Urothelium cell line (cell line): ENCODE data around the gene NANOS2.
"Not testable (repeated sequence)": the region's sequence is repeated elsewhere in the genome, so short reads cannot be mapped to it uniquely, and the experiment has no call there.

Experiments
- DNase-seq: peaks from one replicate; pipeline ENCODE4 v3.0.0; 2011; ENCODE audit warnings: low spot score, mixed read lengths
- FAIRE-seq: peaks from 2 replicates; lab custom pipeline; 2011; peaks lifted over from hg19 to GRCh38; lab: Jason Lieb, UNC

Gene NANOS2

DNA sequence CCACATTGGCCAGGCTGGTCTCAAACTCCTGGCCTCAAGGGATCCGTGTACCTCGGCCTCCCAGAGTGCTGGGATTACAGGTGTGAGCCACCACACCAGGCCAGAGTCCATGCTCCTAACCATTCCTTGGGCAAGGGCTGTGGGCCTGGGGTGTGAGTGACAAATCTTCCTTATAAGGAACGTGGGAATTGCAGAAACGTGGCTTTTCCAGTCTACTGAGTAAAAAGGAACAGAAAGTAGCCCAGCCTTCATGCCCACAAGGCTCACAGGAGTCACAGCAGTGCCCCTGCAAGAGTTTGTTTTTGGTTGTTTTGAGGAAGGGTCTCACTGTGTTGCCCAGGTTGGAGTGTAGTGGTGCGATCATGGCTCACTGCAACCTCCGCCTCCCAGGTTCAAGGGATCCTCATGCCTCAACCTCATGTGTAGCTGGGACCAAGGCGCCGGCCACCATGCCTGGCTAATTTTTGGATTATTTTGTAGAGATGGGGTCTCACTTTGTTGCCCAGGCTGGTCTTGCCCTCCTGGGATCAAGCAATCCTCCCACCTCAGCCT is 17.2 kb downstream of the NANOS2 start:
- FAIRE-seq, result no peak
- no peak for DNase-seq

DNA sequence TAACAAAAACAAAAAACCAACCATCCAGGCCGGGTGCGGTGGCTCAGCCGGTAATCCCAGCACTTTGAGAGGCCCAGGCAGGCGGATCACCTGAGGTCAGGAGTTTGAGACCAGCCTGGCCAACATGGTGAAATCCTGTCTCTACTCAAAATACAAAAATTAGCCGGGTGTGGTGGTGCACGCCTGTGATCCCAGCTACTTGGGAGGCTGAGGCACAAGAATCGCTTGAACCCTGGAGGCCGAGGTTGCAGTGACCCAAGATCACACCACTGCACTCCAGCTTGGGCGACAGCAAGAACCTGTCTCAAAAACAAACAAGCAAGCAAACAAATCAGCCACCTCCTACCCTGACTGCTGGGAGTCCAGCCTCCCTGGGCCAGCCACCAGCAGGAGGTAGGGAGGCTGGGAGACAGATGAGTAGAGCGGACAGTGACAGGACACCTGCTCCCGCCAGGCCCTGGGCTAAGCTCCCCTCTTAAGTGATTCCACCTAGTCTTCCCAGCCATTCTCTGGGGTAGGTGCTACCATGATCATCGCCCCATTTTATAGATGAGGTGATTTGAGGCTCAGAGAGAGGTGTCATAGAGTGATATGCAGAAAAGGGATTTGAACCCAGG is 18.5 kb downstream of the NANOS2 start:
- DNase-seq, FAIRE-seq: not testable (repeated sequence)

DNA sequence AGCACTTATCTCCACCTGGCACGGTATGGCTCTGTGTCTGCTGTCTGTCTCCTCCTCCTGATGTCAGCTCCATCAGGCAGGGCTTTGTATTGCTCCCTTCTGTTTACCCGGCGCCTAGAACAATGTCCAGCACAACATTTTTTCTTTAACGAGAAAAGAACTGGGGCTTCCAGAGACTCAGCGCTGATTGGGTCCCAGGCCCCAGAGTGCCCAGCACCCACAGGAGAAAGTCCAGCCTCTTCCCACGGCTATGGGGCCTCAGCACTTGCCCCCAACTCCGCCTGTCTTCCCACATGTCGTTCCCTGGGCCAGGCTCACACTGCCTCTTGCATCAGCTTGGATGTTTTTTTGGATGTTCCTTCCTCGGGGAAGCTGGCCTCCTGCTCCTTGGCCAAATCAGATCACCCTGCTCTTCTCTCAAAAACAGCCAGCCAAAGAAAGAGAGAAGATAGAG is 19.0 kb downstream of the NANOS2 start:
- no peak for FAIRE-seq
- DNase-seq, result no peak

DNA sequence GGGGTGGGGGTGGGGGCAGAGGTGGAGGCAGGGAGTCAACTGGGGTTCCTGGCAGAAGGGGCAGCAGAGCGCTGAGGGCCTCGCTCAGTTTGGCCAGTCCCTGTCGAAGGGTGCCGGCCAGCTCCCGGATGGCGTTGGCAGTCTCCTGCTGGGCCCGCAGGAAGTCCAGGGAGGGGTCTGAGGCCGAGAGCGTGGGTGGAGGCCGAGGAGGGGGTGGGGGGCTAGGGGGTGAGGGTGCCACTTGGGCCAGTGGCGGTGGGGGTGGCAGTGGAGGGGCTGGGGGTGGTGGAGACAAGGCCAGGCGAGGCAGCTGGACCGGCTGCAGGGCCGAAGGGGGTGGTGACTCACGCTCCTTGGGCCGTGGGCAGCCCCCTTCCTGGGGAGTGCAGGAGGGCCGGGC is 23.7 kb downstream of the NANOS2 start:
- DNase-seq (no peak), FAIRE-seq (no peak)

DNA sequence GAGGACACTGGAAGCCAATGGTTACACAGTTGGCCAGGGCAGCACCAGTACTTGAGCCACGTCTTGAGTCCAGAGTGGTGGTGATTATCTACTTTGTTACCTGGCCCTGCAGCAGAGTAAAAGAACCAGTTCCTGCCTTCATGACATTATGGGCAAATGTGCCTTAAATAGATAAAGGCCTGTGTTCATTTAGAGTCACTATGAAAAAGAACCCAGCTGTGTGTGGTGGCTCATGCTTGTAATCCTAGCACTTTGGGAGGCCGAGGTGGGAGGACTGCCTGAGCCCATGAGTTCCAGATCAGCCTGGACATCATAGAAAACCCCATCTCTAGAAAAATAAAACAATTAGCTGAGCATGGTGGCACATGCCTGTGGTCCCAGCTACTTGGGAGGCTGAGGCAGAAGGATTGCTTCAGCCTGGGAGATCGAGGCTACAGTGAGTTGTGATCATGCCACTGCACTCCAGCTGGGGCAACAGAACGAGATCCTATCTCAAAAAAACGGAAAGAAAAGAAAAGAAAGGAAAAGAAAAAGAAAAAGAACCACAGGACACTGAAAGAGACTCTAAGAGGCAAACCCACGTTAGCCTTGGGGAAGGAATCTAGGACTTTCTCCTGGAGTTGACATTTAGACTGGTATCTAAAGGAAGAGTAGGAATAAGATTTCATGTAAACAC is 25.2 kb downstream of the NANOS2 start:
- no peak for FAIRE-seq

DNA sequence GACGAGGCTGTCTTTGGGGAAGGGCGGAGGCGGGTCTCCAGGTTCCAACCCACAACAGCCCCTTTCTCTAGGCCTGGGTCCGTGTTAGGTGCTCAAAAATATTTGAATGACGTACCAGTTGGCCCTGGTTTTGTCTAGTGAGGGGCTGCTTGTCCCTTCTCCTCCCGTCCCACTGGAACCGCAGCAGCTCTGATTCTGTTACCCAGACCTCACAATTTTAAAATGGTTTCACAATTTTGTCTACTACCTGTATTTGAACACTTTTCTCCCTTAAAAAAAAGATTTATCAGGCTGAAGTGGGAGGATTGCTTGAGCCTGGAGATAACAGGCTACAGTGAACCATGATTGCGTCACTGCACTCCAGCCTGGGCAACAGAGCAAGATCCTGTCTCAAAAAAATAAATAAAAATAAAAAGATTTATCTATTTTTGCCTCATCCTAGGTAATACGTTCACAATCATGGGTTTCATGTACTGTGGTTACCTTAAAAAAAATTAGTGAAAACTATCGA is 27.3 kb downstream of the NANOS2 start:
- FAIRE-seq (no peak), DNase-seq (no peak)

More for the DNA sequence above, 25.2 kb downstream of the NANOS2 start:
- DNase-seq, result no peak

DNA sequence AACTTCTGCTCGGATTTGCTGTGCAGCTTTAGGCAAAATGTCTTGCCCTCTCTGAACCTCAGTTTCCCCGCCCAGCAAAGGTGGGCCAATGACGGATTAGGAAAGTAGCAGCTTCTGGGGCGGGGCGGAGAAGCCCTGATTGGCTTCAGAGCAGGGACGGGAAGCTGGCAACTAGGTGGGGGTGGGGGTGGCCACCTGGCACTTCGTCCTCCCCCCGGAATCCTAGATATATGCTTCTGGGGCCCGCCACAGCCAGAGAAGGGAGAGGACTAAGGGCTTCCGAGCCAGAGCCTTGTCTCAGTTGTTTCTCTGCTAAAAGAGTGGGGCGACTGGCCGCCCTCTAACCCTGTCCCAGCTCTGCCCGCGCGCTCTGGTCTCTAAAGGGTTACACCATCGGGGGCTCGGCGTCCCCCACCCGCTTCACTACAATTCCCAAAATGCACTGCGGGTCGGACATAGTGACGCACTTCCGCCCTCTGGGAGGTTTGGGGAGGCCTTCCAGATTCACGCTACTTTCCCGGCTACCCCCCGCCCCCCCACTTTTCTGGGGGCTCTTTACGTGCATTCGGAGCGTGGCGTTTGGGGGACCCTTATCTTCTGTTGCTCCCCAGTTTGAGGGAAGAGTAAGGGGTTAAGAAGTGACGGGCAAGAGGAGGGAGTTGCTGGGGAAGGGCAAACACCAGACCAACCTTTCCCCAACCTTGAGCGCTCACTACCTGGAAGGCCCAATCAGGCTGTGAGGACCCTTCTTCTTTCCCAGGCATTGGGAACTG is 28.0 kb downstream of the NANOS2 start:
- DNase-seq (peak; percentile 88), FAIRE-seq (no peak)

DNA sequence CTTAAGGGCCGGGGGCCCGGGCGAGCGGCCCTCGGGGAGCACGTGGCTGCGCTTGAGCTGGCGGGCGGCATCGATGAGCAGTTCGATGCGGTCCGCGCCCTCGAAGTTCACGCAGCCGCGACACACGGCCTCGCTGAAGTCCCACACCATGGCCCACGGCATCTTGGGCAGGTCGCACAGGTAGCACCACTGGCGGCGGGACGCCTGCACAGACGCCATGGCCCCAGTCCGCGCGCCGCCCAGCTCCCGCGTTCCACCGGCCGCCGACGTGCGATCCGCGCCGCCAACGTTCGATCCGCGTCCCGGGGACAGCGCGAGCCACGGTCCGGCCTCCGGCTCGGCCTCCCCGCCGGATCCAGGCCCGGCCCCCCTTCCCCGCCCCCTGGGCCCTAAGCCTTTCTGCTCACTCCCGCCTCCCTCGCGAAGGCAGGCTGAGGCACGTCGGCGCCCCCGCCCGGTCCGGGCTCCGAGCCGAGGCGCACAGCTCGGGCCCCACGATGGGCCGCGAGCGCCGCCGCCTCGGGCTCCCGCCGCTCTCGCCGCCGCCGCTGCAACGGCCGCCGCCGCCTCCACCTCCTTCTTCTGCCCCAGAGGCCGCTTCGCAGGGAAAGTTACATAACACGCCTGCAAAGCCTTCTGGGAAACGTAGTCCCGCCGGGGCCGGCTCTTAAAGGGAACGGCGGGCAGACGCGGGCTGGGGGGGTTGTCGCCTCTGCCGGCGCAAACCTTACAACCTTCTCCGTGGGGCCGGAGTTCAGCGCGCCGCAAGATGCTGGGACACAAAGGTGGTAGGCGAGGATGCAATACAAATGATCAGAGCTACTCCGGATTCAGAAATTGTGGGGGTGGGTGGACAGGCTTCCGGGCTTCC is 28.8 kb downstream of the NANOS2 start, which contains the start of gene IRF2BP1:
Gene IRF2BP1, minus strand, starts transcription at position 586 of the 871 bp plus-strand sequence. Its CDS starts 367 bp downstream, at position 219.
- DNase-seq (peak; percentile 90), FAIRE-seq (peak; percentile 5)

DNA sequence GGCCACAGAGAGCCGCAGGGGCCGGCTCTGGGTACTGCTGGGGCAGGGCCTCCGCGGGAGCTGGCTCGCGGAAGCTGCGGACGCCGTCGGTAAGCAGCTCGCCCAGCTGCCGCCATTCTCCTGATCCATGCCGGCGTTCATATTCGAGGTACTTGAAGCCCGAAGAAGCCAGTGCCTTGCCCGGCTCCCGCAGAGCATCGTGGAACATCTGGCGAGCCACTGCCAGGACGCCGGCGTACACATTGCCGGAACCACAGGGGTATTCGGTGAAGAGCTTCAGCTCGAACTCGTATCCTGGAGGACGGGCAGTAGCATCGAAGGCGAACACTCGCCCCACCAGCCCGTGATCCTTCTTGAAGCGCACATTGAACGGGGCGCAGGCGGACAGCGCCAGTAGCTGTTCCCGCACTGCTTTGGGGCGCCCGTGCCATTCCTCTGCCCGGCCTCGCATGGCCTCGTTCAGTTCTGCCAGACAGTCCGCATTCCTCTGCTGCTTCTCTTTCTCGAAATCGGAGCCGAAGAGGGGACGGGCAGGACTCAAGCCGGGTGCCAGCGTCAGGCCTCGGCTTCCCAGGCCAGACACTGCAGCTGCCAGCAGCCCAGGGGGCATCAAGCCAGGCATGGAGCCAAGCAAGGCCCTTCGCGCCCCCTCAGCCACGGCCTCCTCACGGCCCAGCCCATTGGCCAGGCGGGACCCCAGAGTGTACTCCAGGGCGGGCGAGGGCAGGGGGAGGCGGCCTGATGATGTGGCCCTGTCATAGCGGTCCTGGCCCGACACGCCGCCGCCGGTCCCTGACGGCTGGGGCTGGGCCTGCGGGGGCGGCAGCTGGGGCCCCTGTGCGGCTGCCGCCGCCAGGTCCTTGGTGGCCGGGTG is 29.7 kb downstream of the NANOS2 start:
- FAIRE-seq (no peak), DNase-seq (no peak)

DNA sequence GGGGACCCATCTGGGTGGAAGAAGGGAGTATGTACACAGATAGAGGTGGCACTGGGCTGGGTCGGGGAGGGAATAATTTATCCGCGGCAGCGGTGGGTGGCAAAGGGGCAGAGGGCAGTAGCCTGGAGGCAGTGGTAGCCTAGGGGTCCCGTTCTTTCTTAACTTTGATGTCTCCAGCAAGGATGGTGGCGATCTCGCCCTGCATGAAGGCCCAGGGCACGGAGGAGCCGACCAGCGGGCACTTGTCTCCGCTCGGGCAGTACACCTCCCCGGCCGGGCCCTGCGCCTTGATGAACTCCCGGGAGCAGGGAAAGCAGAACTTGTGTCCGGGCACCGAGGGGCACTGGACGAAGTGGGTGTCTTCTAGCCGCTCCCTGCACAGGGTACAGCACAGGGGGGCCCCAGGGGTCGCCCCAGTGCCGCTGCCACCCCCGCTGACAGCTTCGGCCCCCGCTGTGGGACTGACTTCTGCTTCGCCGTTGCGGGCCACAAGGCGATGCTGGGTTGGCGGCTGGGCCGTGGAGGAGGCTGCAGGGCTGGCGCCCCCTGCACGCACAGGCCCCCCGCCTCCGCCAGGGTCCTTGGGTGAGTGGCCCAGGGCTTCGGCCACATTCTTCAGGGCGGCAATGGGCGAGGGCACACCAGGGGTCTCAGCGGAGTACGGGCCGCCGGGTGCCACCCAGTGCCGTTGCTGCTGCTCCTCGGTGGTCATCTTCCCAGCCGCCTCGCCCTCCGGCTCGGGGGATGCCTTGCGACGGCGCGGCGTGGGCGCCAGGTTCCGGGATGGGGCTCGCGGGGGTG is 30.5 kb downstream of the NANOS2 start:
- FAIRE-seq, result no peak

DNA sequence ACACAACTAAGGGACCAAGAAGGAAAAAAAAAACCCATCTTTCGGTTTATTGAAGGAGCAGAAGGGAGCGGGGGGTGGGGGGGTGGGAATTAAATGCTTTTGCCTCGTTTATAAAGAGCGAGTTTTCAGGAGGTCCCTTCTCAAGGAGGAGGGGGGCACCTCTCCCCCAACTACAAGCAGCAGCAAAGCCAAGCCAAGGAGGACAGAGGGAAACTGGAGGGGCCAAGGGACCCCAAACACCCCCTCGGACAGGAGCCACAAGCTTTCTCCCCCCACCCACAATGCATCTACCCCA is 31.0 kb downstream of the NANOS2 start:
- no peak for FAIRE-seq

More for the DNA sequence above, 30.5 kb downstream of the NANOS2 start:
- DNase-seq, result no peak

DNA sequence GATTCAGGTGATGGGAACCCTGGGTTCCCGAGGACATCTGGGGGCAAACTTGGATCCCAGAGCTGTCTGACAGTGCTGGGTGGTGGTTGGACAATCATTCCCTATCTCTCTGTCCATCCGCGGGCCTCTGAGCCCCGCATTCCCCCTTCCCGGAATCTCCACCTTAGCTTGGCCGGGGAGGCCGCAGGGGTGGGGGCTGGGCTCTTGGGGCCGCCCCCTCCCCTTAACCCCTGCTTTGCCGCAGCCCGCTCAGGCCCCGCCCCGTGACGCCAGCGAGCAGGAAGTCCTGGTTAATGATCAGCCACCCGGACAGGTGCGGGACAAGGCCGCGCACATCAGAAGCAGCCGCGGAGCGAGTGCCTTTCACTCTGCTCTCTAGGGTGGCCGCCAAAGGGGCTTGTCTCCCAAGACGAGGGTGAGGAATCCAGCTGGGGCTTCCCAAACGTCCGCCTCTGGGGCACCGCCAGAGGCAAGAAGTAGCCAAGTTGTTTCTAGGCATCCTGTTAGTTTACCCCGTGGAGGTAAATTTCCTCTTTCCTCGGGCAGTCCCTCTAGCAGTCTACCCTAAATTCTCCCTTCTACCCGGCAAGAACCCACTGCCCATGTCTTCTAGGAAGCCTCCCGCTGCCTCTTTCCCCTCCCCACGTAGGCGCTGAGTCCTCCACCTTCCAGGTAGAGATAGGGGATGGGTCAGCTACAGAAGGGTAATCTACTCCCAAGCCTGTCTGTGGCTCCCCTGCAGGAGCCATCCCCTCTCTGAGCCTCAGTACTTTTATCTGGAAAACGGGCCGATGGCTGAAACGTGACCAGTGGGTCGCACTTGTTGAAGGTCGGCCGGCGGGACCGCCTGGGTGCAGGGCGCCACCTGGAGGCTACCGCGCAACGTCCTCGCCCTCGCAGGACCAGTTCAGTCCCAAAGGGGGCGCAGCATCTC is 31.7 kb downstream of the NANOS2 start:
- FAIRE-seq, result peak; percentile 84
- DNase-seq, result peak; percentile 87

More for the DNA sequence above, 31.0 kb downstream of the NANOS2 start:
- no peak for DNase-seq

DNA sequence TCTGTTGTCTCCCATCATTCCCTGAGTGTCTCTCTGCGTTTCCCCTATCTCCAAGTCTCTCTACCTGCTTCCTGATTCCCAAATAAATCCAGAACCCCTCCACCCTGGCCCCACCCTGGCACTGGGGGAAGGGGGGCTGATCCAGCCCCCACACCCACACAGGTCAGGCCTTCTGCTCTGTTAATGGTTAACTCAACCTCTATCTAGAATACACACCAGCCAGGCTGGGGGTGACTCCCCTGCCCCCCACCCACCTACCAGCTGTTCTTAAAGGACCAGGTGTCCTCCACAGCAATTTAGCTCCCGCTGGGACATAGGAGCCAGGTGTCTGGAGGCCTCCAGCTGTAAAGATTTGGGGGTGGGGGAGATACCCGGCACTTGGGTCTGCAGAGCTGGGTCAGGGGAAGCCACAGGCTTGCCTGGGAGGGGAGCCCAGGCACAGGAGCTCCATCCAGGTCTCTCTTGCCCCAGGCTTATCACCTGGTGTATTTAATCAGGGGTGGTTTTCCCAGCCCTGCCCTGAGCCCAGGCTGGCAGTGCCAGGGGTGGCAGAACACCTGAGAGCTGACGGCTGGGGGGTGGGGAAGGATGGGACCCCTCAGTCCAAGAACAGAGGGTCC is 32.6 kb downstream of the NANOS2 start:
- DNase-seq (no peak), FAIRE-seq (no peak)

DNA sequence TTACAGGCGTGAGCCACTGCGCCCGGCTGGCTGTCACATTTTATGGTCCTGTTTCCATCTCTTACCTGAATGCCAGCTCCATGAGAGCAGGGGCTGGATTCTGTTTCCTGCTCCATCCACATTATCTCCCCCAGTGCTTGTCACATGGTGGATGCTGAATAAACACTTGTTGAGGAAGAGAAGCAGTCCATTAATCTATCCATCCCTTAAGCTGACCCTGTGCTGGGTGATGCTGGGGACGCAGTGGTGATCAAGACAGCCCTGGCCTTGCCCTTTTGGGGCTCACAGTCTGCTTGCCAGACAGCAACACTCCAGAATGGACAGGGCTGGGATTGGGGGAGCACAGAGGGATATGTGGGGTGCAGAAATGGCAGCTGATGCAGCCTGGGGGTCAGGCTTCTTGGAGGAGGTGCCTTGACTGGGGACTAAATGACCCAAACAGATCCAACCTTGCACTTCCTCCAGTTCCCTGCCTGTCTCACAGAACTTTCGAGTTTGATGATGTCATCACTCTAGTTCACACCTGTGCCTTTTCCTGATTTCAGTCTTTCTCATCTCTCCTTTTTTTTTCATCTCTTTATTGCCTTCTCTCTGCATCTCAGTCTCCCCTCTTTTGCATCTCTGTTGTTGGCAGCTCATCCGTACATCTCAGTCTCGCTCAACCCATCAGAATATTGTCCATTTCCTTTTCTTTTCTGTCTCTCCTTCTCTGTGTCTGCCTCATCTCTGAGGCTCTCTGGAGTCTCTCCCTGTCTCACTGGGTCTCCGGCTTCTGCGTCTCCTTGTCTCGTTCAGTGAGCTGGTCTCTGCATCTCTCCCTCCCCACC is 33.3 kb downstream of the NANOS2 start:
- no peak for DNase-seq
- no peak for FAIRE-seq

DNA sequence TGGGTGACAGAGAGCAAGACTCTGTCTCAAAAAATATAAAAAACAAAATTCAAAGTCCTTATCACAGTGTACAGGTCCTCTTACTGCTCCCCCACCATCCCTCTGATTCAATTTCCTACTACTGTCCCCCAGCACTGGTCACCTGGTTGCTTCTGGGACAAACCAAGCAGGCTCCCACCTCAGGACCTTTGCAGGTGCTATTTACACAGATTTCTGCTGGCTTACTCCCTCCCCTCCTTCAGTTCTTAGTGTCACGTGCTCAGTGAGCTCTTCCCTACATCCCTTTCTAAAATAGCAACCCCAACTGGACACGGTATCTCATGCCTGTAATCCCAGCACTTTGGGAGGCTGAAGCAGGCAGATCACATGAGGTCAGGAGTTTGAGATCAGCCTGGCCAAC is 34.6 kb downstream of the NANOS2 start:
- FAIRE-seq (no peak), DNase-seq (no peak)

DNA sequence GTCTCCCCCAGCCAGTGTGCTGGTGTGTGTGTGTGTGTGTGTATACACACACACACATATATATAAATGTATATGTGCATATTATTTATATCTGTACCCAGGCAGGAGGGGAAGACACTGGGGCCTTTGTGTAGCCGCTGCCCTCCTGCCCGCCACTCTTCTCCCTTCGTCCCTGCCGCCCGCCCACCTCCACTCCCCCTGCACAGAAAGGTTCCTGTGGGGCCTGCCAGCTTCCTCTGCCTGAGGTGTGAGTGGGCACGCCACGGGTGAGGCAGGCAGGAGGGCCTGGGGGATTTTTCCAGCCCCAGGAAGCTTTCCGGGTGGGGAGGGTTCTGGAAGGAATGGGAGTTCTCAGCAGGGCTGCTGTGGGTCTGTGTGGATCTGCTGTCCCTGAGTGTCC is 35.5 kb downstream of the NANOS2 start:
- FAIRE-seq (no peak), DNase-seq (no peak)
